AG10803 (cell line): ENCODE results near the gene IDH3B.
A peak's percentile ranks its signal among the peaks of the same experiment; 100 is the strongest.

Source experiments
- DNase-seq: peaks from one replicate; pipeline ENCODE4 v3.0.0; 2010; ENCODE audit warnings: low read depth
- H3K4me3 ChIP-seq: 2 replicates; pipeline ENCODE4 v1.5.1; 2011; ENCODE audit warnings: mild to moderate bottlenecking, low read length, control low read depth
- CTCF ChIP-seq: conservative IDR thresholded peaks from 2 replicates; pipeline ENCODE4 v1.5.1; 2011; ENCODE audit warnings: mild to moderate bottlenecking, low read length, control low read depth, inconsistent platforms

The IDH3B gene

DNA sequence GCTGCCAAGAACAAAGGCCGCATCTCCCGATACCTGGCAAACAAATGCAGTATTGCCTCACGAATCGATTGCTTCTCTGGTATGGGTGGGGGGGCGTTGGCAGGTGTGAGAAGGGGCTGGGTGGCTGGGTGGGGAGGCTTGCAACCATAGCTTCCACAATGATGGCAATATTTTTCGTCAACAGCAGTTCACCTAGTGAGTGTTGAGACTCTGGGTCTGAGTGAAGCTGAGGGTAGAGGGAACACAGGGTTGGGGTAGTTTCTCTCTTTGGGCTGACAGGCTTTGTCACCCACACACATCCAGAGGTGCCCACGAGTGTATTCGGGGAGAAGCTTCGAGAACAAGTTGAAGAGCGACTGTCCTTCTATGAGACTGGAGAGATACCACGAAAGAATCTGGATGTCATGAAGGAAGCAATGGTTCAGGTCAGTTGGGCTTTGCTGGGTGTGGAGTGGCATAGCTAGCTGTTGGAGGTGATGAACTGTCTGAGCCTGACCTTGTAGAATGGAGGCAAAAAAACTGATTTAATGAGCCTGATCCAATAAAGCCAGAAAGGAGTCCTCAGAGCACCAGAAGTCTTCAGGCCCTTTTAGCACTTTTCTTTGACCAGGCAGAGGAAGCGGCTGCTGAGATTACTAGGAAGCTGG, 7.4 kb downstream of the IDH3B start:
- no peak overlapping the region for H3K4me3 ChIP-seq
- no peak for TF ChIP-seq CTCF
- DNase-seq, result no peak

- DNase-seq, result no peak
- no peak overlapping the region for H3K4me3 ChIP-seq
Observed at GRCh38 chr20:2655331-2656116, 8.5 kb downstream of the IDH3B start.

DNA sequence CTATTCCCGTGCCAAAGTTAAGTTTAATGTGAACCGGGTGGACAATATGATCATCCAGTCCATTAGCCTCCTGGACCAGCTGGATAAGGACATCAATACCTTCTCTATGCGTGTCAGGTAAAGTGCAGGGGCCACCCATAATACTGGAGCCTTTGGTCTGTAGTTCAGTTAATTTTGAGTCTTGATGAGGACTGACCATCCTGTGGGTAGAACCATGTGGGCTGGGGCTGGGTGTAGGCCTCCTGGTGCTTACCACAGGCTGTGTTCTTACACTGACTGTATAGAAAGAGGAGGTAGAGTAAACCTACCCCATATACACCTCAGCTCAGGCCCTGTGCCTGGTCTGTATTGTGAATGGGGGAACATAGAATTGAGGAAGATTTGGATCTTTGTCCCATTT, 9.2 kb downstream of the IDH3B start:
- DNase-seq, result no peak
- no peak overlapping the region for H3K4me3 ChIP-seq
- TF ChIP-seq CTCF, result no peak

More at GRCh38 chr20:2655331-2656116, 8.5 kb downstream of the IDH3B start:
- TF ChIP-seq CTCF, result no peak

DNA sequence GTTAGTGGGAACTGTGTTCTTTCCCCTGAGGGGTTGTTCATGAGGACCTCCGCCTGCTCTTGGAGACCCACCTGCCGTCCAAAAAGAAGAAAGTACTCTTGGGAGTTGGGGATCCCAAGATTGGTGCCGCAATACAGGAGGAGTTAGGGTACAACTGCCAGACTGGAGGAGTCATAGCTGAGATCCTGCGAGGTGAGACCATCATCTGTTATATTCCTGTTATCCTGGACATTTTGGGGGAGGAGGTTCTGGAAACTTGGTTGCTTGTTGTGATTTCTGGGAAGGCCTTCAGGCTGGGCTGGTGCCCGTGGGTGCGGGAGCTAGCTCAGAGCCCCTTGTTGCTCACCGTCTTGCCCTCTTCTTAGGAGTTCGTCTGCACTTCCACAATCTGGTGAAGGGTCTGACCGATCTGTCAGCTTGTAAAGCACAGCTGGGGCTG, 9.6 kb downstream of the IDH3B start:
- DNase-seq, result no peak
- H3K4me3 ChIP-seq, result peak overlapping the region; percentile 98
- TF ChIP-seq CTCF, result no peak

GRCh38 chr20:2653556-2654383, 10.2 kb downstream of the IDH3B start:
- no peak for TF ChIP-seq CTCF
- H3K4me3 ChIP-seq, result peak overlapping the region; percentile 98
- no peak for DNase-seq

- peak overlapping the region; percentile 98 for H3K4me3 ChIP-seq
- no peak for DNase-seq
Observed at GRCh38 chr20:2652724-2653555, 11.1 kb downstream of the IDH3B start.

More at GRCh38 chr20:2652724-2653555, 11.1 kb downstream of the IDH3B start:
- TF ChIP-seq CTCF, result no peak
